WI38 (cell line): ENCODE data around the gene SECISBP2.
"Not testable (repeated sequence)": the region's sequence is repeated elsewhere in the genome, so short reads cannot be mapped to it uniquely, and the experiment has no call there.

Source experiments
- H3K4me3 ChIP-seq: 2 replicates; pipeline ENCODE4 v1.5.1; 2011; ENCODE audit warnings: low read depth, mild to moderate bottlenecking, control low read depth, low read length
- TF ChIP-seq, protein P1 (sequence below): IDR thresholded peaks from 2 replicates; pipeline ENCODE4 v1.5.1; 2012; ENCODE audit warnings: low read depth, mild to moderate bottlenecking, control low read depth, low read length

The SECISBP2 gene

DNA sequence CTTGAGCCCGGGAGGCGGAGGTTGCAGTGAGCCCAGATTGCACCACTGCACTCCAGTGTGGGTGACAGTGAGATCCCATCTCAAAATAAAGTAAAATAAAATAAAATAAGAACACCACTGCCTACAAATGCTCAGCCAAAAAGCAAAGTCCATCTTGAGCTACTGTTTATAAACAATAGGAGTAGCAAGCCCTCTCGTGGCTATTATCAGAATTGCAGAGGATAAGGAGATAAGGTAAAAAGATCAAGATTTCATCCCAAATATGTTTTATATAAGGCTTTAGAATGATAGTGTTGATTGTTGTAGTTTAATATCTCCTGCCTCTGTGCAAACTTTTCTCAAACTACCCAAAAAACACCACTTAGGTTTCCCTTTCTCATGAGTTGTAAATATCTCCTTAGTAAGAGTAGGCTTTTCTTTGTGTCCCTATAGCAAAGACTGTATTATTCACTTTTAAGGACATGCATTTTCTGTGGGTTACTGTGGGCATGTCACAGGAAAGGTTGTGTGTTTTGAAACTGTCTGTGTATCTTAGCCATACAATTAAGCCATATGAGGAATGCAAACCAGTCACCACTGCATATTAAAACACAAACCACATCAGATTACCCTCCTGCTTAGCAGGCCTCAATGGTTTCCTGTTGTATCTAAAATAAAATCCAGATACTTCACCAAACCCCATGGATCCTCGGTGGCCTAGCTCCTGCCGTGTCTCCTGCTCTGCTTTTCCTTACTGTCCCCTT, 39.1 kb upstream of the SECISBP2 start:
- H3K4me3 ChIP-seq: no peak overlapping the region
- TF ChIP-seq, protein P1, sequence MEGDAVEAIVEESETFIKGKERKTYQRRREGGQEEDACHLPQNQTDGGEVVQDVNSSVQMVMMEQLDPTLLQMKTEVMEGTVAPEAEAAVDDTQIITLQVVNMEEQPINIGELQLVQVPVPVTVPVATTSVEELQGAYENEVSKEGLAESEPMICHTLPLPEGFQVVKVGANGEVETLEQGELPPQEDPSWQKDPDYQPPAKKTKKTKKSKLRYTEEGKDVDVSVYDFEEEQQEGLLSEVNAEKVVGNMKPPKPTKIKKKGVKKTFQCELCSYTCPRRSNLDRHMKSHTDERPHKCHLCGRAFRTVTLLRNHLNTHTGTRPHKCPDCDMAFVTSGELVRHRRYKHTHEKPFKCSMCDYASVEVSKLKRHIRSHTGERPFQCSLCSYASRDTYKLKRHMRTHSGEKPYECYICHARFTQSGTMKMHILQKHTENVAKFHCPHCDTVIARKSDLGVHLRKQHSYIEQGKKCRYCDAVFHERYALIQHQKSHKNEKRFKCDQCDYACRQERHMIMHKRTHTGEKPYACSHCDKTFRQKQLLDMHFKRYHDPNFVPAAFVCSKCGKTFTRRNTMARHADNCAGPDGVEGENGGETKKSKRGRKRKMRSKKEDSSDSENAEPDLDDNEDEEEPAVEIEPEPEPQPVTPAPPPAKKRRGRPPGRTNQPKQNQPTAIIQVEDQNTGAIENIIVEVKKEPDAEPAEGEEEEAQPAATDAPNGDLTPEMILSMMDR: peak; percentile 28; the same call in 1 of the 2 replicates

GRCh38 chr9:89281106-89281505, 37.2 kb upstream of the SECISBP2 start:
- TF ChIP-seq, protein P1: no peak
- no peak overlapping the region for H3K4me3 ChIP-seq

DNA sequence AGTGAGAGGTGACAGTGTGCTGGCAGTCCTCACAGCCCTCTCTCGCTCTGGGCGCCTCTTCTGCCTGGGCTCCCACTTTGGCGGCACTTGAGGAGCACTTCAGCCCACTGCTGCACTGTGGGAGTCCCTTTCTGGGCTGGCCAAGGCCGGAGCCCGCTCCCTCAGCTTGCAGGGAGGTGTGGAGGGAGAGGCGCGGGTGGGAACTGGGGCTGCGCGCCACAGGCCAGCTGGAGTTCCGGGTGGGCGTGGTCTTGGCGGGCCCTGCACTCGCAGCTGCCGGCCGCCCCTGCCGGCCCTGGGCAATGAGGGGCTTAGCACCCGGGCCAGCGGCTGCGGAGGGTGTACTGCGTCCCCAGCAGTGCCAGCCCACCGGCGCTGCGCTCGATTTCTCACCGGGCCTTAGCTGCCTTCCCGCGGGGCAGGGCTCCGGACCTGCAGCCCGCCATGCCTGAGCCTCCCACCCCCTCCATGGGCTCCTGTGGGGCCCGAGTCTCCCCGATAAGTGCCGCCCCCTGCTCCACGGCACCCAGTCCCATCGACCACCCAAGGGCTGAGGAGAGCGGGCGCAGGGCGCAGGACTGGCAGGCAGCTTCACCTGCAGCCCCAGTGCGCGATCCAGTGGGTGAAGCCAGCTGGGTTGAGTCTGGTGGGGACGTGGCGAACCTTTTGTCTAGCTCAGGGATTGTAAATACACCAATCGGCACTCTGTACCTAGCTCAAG, 35.9 kb upstream of the SECISBP2 start:
- peak overlapping the region; percentile 30 for H3K4me3 ChIP-seq

DNA sequence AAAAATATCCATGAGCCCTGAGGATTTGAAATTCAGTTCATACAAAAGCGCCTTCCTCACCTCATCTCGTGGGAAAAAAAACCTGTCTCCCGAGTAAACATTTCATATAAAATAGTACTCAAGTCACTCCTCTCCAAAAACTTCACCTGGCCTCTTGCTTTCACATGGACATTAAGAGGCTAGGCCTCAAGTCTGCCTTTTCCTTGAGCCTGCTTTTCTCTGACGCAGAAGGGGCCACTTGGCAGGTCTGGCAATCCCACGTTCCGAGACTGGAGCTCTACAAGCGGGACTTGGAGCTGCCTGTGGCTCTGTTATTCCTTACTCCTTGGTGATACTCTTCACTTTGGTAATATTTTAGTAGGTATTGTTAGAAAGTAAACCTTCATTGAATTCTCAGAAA, 34.2 kb upstream of the SECISBP2 start:
- TF ChIP-seq, protein P1: no peak

GRCh38 chr9:89291741-89292140, 26.6 kb upstream of the SECISBP2 start:
- no peak overlapping the region for H3K4me3 ChIP-seq

More for the DNA sequence above, 34.2 kb upstream of the SECISBP2 start:
- no peak overlapping the region for H3K4me3 ChIP-seq

GRCh38 chr9:89293014-89293413, 25.3 kb upstream of the SECISBP2 start:
- no peak overlapping the region for H3K4me3 ChIP-seq
- TF ChIP-seq, protein P1: no peak

More at GRCh38 chr9:89291741-89292140, 26.6 kb upstream of the SECISBP2 start:
- TF ChIP-seq, protein P1: no peak

GRCh38 chr9:89295400-89295799, 22.9 kb upstream of the SECISBP2 start:
- TF ChIP-seq, protein P1: no peak
- H3K4me3 ChIP-seq: no peak overlapping the region

DNA sequence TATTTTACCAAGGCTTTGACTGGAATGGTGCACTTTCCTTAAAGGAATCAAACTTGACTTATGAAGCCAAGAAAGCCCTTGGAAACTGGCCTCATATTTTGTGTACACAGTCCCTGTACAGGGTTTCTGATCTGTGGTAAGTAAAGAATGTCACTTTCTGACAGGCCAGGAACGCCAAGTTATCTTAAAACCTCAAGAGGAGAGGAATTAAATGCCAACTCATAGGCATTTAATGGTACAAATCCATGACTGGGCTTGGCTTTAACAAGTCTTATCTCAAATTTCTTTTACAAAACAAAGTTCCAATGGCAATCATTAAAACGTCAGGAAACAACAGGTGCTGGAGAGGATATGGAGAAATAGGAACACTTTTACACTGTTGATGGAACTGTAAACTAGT, 16.3 kb upstream of the SECISBP2 start:
- not testable (repeated sequence) for H3K4me3 ChIP-seq
